Measurements from ENCODE around the gene TAF10.

- no peak for TF ChIP-seq POLR2A (IDR thresholded peaks at IDR 0.05)
- TF ChIP-seq CTCF (IDR thresholded peaks at IDR 0.05): no peak
Observed at GRCh38 chr11:6578134-6578533, 33.9 kb downstream of the TAF10 start.
